VCaP (cell line): ENCODE results near the gene LTBP1.

Experiments used
- H3K27ac ChIP-seq: fragments of 450-650 bp; 2 replicates; pipeline ENCODE4 v1.5.1; 2017
- CTCF ChIP-seq: fragments of 450-650 bp; conservative IDR thresholded peaks from 2 replicates; pipeline ENCODE4 v1.5.1; 2017; ENCODE audit warnings: mild to moderate bottlenecking, moderate library complexity

The LTBP1 gene

GRCh38 chr2:33318456-33318855, 371.7 kb downstream of the LTBP1 start:
- no peak overlapping the region for H3K27ac ChIP-seq
- no peak for TF ChIP-seq CTCF

GRCh38 chr2:33320573-33320972, 373.8 kb downstream of the LTBP1 start:
- no peak overlapping the region for H3K27ac ChIP-seq
- TF ChIP-seq CTCF: no peak

GRCh38 chr2:33321236-33321771, 374.6 kb downstream of the LTBP1 start:
- no peak for TF ChIP-seq CTCF
- no peak overlapping the region for H3K27ac ChIP-seq

GRCh38 chr2:33321876-33322483, 375.2 kb downstream of the LTBP1 start:
- TF ChIP-seq CTCF: no peak
- H3K27ac ChIP-seq: no peak overlapping the region

GRCh38 chr2:33322612-33323011, 375.9 kb downstream of the LTBP1 start:
- TF ChIP-seq CTCF: no peak
- H3K27ac ChIP-seq: no peak overlapping the region

- H3K27ac ChIP-seq: no peak overlapping the region
- TF ChIP-seq CTCF: no peak
Measured at GRCh38 chr2:33323957-33324356, 377.2 kb downstream of the LTBP1 start.

- TF ChIP-seq CTCF: no peak
- H3K27ac ChIP-seq: no peak overlapping the region
Measured at GRCh38 chr2:33326100-33326499, 379.3 kb downstream of the LTBP1 start.
